Stimulated activated CD8-positive, alpha-beta memory T cell treated with anti-CD3 and anti-CD28 coated beads, Interleukin-12 subunit alpha, Interleukin-12 subunit beta, amount 100 ng/mL, for 24 hours (primary cell): Measurements from ENCODE around the gene HMCES.

Experiments used
- DNase-seq: peaks from one replicate; pipeline ENCODE4 v3.0.0-alpha.2; 2020; ENCODE audit errors: extremely low read depth

The HMCES gene

GRCh38 chr3:129304146-129304961 is 25.7 kb downstream of the HMCES start:
- DNase-seq = no peak

DNA sequence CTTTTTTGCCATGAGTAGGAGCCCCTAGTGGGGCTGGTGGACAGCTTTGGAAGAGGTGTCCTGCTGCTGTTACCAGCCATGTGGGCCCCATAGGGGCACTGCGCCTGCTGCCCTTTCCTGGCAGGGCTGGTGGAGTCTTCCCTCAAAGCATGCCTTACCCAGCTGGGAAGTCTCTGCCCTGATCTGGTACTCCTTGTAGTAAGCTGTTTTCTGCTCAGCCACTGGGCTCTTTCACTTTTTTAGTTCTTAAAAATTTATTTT is 26.2 kb downstream of the HMCES start:
- DNase-seq = no peak

DNA sequence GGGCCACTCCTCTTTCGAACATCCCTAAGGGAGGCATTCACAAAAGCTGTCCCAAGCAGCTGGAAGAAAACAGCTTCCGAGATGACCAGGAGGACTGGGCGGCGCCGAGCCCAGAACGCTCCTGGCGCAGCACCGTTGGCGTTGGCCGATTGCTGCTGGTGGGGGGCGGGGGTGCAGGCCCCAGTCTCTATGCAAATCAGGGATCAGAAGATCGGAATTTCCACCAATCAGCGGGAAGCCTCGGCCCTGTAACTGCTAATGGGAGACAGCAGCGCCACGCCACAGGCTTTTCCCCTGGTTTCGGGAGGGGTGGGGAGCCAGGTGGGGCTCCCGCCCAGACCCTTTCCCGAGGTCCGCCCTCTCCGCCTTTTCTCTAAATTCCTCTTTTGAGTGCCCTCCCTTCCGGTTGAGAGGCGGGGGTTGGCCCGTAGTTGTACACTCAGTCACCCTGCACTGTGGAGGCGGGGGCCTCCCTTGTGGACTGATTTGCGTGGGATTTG is 27.0 kb downstream of the HMCES start:
- no peak for DNase-seq

GRCh38 chr3:129308636-129309035 is 30.0 kb downstream of the HMCES start:
- DNase-seq = no peak

DNA sequence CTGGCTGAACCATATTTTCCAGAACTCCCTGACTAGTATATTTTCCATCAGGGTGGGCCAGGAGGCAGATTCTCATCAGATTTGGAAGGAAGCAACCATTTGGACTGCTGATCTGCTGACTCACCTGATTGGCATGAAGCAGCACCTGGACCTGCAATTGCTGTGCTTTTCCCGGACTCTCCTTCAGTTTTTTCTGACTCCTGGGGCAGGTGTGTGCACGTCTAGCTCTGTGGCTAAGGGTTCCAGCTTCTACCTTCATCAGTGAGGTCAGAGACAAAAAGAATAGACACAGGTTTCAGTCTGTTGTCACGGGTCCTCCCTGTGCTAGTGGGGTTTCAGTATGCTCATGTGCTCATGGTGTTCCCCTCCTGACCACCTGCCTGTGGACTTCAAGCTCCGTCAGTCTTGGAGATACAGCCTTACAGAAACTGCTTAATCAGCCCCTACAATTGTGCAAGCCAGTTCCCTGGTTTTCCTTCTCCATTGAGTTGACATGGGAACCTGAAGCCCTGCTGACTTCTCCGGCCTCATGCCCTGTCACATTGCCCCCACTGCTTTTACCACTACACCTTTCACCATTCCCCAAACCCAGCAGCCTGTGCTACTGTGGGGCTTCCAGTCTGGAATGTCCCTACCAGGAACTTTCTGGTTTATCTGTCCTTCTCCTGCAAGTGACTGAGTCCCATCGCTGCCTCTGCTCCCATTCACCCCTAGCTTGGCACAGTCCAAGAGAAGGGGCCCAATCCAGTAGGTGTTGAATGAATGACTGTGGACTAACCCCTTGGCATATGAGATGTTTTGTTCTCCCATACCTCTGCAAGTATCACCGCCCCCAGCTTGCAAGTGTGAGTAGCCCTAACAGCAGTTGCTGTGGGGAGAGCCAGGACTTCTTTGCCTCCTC is 31.7 kb downstream of the HMCES start:
- DNase-seq = no peak

GRCh38 chr3:129311054-129311902 is 32.6 kb downstream of the HMCES start:
- DNase-seq = no peak

- no peak for DNase-seq
Observed at GRCh38 chr3:129312021-129312639, 33.5 kb downstream of the HMCES start.

DNA sequence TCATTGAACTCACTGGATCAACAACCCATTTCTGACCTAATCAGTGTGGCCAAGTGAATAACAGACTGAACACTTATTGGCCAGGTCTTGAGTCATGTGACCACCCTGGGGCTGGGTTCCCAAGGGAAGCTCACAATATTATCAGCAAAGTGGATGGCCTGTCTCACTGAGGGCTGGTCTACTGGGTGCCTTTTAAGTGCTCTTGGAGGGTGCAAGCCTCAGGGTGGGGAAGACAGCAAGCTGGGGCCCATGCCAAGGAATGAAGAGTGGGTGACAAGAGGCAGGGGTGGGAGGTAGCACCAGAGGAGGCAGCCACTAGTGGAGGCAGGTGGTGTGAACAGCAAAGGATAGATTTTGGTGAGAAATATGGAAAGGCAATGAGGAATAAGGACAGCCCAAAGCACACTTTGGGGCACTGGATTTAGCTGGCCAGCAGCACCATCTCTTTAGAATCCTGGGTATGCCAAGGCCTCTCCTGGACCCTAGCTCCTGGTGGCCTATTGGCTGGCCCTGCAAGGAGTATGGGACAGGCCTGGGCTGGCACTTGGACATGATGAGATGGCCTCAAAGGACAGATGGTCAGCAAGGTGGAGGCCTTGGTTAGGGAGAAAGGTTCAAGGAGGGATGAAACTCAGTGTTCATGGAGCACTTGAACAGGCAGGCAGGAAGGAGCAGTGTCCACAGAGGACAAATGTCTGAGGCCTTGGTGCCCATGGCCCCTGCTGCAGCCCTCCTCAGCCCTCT is 34.2 kb downstream of the HMCES start:
- DNase-seq = no peak

GRCh38 chr3:129313415-129313664 is 34.7 kb downstream of the HMCES start:
- no peak for DNase-seq

- no peak for DNase-seq
Observed at GRCh38 chr3:129313665-129314385, 35.2 kb downstream of the HMCES start.

- DNase-seq = no peak
Observed at GRCh38 chr3:129314386-129315222, 35.9 kb downstream of the HMCES start.

DNA sequence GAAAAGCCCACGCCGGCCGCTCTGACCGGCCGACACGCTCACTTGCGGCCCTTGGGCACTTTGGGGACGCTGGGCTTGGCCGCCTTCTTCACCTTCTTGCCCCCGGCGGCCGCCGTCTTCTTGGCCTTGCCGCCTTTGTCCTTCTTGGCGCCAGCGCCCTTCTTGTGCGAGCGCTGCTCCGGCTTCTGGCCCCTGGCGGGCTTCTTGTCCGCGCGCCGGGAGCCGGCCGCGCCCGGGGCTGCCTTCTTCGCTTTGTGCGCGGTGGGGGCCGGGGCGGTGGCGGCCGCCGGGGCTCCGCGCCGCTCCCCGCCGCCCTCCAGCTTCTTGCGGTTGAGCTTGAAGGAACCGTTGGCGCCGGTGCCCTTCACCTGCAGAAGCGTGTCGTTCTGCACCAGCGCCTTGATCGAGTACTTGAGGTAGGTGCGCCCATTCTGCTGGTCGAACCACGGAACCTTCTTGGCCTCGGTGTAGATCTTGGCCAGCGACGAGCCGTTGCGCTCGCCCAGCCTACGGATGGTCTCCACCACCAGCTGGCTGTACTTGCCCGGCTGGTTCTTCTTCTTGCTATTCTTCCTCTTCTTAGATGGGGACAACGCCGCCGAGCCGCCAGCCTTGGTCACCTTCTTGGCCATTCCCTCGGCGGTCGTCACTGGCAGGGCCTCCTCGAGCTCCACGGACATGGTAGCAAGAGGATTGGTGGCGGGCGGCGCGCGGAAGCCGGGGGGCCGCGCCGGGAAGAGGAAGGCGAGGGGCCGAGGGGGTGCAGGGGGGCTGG is 36.7 kb downstream of the HMCES start:
- no peak for DNase-seq

DNA sequence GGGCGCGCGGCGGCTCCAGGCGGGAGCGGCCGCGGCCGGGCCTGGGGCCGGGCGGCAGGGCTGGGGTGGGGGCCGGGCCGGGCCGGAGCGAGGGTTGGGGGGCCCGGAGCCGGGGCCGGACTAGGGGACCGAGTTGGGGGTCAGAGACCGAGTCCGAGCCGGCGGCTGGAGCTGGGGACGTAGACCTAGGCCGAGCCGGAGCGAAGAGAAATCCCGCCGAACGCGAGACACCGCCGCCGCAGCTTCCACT is 37.3 kb downstream of the HMCES start:
- DNase-seq = no peak

DNA sequence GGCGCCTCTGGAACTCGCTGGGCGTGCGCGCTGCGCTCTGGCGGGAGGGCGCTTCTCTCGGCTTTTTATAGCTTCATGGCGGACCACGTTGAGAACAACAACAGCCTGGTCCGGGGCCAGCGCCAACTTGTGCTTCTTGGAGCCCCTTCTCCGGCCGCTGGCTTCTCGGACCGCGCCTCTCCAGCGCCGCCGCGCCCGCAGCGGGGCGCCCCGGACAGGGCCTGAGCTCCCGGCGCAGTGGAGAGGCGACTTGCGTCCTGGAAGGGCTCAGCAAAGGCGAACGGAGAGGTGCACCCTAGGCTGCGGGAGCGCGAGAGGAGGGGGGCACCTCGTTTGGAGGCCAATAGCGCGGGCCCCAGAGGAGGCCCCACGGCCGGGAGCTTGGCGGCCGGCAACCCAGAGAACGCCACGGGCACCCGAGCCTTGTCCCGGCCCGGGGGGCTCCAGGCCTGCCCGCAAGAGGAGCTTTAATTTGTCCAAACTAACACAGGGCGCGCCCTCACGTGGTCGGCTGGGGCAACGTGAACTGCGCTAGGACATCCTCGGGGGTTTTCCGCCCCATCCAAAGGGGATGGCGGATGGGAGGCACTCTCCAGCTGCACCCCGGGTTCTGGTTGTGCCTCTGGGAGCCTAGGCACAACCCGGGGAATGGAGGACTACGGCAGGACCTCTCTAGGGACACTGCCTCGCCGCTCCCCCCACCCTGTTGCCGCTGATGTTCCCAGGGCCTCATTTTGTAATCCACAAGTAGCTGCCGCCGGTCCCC is 37.8 kb downstream of the HMCES start:
- peak; percentile 67 for DNase-seq

DNA sequence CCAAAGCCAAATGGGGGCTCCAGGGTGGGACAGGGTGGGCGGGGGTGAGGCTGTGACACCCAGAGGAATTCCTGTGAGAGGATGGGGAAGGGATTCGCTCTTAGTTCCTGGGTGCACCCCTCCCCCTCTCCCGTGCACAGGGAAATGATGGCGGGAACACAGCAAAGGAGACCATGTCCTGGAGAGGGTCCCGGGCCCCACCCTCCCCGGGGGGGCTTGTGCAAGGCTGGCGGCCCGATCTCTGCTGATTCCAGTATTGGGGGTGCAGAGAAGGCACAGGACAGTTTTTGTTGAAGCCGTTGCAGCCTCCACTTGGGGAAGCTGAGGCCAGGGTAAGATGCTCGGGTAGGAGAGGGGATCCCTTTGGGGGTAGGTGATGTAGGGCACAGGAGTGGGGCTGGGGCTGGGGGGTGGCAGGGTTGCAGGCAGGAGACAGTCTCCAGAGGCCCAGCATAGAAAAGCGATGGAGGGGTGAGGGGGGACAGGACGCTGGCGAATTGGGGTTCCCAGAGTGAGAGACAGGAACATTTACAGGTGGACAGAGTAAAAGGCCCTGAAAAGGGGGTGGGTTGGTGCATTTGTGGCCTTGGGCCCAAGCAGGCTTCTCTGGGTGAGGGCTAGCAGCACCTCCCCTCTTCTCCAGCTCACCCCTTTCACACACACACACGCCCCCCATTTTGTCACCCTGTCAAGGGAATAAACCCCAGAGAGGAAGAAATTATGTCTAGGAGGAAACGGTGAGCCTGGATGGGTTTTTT is 38.5 kb downstream of the HMCES start:
- DNase-seq = no peak

DNA sequence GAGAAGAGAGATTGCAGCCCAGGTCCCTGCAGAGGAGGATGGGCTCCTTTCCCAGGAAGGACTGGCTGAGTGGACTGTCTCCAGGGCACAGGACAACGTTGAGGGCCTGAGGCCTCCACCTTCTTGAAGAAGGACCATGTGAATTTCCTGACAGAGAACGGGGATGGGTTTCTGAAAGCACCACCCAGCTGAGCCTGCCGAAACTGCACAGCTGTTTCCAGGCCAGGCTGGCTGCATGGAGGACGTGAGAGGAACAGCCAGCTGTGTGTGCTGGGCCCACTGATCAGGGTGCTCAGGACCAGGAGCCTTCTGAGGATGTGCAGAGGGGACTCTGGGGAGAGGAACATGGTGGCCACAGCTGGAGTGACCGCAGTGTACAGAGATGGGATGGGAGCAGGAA is 39.2 kb downstream of the HMCES start:
- no peak for DNase-seq

- DNase-seq = no peak
Observed at GRCh38 chr3:129318921-129319320, 40.3 kb downstream of the HMCES start.

DNA sequence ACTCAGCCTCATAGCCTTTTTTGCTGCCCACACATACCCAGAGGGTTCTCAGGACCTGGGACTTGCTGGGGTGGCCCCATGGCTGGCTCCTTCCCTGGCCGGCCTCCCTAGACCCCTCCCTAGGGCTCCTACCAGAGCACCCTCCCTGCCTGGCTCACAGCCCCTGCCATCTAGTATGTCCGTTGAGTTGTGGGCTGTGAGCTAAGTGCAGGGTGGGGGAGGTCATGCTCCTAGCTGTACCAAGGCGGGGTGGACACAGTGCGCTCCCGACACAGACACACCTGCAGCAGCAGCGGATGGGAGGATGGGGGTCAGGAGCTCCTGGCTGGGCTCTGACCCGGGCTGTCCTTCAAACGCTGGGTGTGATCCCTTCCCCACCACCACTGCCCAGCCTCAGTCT is 41.6 kb downstream of the HMCES start:
- no peak for DNase-seq
